ENCODE measurements around the gene EGFL8.
"Not testable (repeated sequence)": the region's sequence is repeated elsewhere in the genome, so short reads cannot be mapped to it uniquely, and the experiment has no call there.

The EGFL8 gene

DNA sequence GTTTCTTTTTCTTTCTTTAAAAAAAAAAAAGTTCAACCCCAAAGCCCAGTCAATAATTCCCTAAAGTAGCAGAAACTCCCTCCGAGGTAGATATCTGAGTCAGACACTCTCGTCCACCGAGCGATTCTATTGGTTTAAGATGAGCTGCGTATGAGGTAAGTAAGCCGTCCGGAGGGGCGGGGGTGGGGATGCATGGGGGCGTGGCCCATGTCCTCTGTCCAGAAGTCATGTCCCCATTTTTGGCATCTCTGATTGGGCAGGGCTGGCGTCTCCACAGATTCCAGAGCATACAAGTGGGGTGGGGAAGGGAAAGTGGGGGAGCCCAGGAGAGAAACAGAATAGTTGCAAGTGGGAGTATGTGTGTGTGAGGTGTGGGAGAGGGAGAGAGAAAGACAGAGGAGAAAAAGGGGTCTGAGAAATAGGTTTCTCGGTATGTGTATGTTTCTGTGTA is 21.3 kb downstream of the EGFL8 start:
- DNase-seq: not testable (repeated sequence)

DNA sequence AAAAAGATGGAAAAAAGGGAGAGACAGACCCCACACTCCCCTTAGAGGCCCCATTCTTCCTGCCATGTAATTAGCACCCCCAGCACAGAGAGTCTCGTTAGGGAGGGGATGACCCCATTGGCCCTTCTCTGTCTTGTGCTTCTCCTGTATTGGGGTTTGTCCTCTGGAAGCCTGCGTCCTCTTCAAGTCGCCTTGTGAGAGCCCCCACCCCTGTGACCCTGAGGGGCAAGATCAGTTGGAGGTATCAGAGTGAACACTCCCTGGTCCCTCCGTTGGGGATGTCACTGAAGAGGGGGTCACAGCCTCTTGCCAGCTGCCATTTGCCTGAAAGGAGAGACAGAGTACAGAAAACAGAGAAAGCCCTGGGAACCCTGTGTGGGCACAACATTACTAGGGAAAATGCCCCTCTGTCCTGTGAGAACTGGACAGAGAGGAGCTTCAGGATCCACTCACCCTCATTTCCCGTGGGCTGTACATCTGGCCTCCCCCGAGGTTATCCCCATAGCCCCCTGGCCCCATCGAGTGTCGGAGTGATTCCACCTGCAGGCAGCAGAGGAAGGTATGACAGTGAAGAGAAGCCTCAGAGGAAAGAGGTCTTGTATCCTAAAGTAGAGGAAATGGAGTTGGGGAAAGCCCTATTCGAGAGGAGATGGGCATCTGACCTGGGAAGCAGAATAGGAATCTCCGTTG is 21.9 kb downstream of the EGFL8 start:
- DNase-seq: not testable (repeated sequence)

DNA sequence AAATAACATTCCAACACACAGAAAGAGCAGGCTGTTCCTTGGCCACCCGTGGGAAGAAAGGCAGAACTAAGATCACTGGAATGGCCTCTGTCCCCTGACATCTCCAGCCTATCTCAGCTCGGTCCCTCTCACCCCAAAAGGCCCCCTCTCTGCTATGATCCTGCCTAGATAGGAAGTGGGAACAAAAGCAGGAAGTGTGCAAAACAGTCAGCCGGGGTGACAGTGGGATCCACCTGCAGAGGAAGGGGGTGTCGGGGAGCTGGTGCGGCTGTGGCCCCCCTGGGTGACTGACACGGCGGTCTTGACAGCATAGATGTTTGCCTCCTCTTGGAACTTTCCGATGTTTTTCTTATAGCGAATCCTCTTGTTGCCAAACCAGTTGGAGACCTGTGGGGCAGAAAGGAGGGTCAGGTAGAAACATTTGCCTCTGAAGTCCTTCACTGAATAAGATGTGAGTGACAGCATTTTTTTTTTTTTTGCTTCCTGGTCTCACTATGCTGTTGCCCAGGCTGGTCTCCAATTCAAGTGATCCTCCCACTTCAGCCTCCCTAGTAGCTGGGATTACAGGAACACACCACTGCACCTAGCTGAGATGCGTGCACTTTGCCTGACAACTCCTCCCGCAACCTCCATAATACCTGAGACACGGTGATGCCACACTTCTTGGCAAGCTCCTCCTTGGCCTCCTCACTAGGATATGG is 22.8 kb downstream of the EGFL8 start:
- DNase-seq: no peak

DNA sequence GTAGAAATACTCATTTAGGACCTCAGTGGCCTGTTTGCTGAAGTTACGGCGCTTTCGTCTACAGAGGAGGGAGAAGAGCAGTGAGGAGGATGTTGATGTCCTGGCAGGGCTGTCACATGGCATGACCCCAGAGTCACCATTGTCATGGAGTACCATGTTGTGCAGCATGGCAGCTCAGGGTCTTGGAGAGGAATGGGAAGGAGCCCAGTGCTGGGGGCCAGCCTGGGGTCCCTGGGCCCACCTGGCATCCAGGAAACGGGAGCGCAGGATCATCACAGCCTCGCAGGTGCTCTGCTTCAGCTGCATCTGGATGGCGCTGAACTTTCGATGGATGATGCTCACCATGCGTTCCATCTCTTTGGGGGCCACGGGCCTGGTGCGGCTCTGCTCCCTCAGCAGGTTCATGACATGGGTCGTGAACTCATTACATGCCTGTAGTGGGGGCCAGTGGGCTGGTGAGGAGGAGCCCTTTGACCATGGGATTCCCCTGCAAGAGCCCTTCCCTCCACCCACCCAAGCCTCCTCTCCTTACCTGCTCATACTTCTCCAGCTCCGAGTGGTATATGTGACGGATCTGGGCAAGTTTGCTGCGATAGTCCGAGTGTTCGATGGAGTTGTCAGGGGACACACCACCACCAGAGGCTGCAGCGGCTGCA is 23.5 kb downstream of the EGFL8 start:
- not testable (repeated sequence) for DNase-seq

DNA sequence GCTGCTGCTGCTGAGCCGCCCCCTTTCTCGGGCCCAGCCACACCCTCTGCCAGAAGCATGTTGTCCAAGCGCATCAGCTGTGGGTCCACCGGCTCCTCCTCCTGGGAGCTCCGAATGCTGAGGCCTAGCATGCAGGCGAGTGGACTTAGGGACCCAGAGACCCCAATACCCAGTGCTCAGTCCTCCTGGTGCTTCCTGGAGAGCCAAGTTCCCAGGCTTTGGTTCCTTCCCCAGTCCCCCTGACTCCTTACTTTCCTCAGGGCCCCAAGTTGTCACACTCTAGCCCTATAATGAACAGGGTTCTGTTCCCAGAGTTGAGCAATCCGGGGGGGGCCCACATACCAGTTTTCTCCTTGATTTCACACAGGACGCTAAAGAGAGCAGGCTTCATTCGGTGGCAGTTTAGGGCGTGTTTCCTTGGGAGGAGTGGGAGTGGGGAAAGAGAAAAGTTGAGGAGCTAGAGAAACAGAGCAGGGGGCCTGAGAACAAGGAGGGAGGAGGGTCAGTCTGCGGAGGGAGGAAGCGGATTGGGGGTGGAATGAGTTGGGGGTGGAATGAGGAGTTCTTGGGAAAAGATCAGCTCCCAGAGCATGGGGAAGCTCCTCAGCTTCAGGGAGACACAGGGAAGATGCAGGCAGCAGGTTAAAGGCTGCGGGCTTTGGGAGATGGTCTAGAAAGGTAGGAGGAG is 24.1 kb downstream of the EGFL8 start:
- no peak for DNase-seq

DNA sequence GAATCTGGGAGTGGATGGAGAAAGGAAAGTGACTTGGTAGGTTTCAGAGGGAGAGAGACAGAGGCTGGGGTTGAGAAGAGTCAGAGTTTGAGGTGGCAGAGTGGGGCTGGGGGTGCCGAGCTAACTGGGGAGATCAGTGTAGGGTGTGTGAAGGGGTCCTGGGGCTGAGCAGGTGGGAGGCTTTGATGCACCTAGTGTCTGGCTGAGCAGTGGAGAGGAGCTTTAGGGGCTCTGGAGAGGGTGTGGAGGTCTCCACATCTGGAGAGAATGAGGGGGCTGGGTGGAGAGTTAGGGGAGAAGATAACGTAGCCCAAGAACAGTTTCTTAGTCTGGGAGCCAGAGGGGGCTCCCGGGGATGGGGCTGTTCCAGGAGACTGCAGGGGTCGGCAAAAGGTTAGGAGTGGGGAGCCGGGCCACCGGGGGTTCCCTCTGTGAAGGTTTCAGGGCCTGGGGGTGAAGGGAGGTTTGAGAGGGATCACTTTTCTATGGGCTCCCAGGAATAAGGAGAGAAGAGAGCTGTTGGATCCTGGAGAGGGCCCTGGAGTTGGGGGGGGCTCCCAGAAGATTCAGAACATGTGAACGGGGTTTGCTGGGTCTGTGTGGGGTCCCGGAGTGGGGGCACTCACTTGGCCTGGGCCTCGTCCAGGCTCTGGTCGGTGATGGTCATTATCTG is 24.8 kb downstream of the EGFL8 start:
- DNase-seq: no peak

DNA sequence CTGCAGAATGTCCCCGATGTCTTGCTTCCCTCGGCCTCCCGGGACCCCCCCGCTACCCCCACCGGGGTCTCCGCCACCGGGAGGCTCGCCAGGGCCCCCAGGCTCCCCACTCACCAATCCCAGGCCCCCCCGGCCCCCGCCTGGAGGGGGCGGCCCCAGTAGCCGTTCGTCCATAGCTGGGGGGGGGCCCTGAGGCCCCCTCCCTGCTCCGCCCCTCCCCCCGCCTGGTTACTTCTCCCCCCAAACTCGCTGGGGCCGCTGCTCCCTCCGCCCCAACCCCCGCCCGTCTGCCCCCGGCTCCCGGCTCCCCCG is 25.3 kb downstream of the EGFL8 start:
- DNase-seq: no peak

DNA sequence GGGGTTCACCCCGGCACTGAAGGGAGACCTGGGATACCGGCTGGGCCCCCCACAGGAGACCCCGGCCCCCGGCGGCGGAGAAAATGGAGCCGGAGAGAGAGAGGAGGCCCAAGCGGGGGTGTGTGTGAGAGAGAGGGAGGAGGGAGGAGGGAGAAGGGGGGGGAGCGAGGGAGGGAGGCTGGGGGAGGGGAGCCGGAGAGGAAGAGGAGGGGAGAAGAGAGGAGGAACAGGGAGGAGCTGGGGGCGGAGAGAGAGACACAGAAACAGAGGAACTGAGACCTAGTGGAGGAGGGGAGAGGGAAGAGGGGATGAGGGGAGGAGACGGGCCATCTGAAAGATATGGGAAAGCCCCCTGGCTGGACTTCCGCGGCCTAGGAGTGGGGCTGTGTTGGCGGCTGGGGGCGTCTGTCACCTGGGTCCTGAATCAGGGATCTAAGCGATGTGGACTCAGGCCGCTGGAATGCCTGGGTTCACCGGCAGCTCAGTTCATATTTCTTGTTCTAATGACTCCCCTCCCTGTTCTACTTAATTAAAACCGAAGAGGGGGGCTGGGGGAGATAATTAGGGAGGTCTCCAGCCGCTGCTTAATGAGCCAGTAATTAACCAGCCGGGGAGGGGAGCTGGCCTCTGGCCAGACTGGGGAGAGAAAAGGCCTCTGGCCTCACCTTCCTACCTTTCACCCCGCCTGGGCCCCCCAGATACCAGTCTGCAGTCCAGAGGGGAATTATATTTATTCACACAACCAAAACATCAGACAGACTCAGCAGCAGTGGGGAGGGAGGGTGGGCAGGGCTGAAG is 25.9 kb downstream of the EGFL8 start, which contains the start of gene PBX2:
Gene PBX2, minus strand, starts transcription at position 149 of the 798 bp plus-strand sequence. CDS start 287 bp downstream, outside the sequence.
- DNase-seq: peak; percentile 82

DNA sequence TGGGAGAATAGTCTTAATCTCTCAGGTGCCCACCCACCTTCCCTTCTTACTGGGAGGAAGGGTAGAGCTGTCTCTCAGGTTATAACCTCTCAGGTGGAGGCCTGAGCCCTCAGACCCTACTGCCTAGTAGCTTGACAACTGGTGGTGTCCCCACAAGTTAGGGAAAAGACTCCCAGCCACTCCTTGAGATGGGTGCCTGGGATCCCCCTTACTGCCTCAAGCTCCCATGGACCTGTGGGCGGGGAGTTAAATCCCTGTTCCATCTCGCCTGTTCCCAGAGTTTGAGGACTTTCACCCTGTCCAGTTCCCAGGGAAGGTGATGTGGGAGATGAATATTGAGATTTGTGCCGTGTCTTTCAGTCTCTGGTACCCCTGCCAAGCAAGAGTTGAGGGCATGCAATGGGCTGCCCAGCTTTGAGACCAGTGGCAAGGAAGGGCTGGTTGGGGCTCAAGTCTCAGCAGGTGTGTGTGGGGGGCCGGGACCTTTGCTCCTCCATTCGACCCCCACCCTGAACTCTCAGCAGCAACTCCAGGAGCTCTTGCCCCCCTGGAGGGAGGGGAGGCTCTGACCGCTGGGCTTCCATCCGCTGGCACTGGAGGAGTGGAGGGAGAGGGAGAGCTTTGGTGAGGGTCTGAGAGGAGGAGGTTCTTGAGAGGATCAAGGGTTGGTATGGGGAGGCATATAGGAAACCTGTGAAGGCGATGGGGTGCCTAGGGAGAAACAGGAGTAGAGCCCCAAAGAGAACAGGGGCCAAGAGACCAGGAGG is 26.7 kb downstream of the EGFL8 start:
- DNase-seq: no peak

DNA sequence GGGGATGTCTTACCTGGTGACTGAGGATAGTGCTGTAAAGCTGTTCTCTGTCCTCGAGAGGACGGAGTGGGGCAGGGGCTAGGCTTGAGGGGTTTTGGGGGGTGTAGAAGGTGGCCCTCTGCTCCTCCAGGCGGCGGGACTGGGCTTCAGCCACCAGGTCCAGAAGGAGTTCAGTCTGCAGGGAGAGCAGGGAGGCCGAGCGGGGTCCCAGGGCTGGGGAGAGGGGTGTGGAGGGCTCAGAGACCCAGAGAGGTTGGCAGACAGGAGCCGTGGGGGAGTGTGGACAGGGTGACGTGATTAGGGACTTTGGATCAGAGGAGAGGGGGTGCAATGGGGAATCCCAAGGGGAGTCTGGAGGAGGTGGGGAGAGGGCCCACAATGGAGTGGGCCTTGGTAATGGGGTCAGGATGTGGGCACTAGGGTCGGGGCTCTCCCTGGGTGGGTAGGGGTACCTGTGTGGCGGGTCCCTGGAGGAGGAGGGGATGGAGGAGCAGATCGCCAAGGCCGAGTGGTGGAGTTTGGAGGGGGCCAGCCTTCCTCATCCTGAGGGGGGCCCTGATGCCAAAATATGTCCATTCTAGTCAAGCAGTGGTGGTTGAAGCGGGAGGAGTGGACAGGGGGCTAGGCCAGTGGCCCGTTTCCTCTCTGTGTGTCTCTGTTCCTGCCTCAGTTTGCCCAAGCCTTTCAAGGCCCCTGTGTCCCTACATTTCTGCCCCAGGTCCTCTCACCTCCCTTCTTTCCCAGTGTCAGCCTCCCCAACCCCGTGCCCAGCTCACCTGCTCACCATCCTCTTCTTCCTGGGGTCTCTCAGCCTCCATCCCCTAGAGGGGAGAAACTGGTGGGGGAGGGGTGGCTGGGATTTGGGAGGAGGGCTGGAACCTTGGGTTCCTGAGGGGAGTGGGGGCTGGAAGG is 27.6 kb downstream of the EGFL8 start:
- no peak for DNase-seq

DNA sequence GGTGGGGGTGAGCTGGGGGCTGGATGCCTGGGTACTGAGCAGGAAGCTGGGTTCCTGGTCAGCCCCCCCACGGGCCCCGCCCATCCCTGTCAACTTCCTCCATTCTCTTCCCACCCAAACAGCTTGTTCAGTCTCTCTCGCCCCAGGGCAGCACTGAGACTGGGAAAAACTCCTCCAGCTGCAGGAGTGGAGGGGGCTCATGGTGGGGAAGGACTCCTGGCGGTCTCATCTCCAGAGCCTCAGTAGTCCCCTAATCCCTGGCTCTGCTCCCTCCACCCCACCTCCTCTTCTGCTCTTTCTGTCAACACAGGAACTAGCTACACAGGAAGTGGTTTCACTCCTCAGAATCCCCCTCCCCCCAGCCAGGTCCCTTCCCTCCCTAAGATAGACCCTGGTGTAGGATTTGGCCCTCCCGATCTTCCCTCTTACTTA is 28.2 kb downstream of the EGFL8 start, which contains the start of gene GPSM3:
Gene GPSM3, minus strand, starts transcription at position 36 of the 432 bp plus-strand sequence. CDS start 130 bp downstream, outside the sequence.
- peak; percentile 32 for DNase-seq

DNA sequence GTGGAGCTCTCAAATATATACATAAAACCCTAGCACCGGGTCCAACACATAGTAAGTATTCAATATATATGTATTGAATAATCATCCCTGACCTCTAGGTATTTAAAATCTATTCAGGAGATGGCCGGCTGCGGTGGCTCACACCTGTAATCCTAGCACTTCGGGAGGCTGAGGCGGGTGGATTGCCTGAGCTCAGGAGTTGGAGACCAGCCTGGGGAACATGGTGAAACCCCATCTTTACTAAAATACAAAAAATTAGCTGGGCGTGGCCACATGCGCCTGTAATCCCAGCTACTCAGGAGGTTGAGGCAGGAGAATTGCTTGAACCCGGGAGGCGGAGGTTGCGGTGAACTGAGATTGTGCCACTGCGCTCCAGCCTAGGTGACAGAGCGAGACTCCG is 28.7 kb downstream of the EGFL8 start:
- DNase-seq: not testable (repeated sequence)

DNA sequence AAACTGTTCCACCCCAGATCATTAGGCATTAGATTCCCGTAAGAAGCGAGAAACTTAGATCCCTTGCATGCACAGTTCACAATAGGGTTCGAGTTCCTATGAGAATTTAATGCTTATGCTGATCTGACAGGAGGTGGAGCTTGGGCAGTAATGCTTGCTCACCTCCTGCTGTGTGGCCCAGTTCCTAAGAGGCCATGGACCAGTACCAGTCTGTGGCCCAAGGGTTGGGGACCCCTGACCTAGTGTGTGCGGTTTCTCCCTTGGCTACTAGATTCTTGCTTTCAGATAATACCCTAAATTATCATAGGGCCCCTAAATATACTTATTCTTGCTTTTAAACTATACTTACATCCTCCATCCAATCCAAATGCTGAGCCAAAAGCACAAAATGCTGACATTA is 30.0 kb downstream of the EGFL8 start:
- DNase-seq: no peak

DNA sequence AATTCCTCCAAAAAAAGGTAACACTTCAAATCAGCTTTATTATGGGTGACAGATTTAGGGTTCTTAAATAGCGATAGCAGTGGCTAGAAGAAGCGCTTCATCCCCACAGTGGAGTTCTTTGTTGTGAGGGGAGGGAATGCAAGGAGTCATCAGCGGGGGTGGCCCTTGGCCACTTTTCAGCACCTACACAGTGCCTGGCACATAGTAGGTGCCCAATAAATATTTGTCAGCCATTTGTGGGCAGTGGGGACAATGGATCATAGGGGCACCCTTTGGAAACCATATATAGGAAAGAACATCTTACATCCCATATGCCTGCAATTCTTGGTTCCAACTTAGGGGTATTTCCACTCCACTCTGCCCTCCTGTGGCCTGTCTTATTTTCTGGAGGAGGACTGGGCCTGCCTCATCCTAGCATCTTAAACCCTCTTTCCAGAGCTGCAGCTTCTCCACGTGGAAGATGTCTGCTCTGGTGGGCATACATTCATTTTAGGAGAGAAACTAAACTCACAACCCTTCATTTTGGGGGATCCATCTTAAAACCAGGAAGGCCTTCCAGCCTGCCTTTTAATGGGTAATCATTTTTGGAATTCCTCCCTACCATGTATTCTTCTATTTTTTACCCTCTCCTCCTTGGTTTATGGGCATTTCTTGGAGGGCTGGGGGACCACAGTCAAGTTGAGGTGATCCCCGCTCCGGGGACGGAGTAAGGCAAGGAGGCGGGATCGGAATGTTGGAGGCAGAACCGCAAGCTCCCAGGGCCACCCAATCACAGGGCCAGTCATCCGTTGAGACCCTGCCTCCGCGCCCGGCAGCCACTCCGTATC is 30.6 kb downstream of the EGFL8 start:
- DNase-seq: no peak

DNA sequence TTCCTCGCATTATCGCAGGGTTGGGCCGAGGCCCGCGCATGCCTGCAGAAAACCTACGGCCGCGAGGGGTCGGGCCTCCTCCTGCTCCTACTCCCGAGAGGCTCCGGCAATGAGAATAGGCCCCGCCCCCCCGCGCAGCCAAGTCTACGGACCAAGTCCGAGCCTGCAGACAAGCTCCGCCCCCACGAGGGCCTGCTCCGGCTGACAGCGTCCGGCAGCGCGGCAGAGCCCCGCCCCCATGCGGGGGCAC is 31.2 kb downstream of the EGFL8 start:
- peak; percentile 100 for DNase-seq

DNA sequence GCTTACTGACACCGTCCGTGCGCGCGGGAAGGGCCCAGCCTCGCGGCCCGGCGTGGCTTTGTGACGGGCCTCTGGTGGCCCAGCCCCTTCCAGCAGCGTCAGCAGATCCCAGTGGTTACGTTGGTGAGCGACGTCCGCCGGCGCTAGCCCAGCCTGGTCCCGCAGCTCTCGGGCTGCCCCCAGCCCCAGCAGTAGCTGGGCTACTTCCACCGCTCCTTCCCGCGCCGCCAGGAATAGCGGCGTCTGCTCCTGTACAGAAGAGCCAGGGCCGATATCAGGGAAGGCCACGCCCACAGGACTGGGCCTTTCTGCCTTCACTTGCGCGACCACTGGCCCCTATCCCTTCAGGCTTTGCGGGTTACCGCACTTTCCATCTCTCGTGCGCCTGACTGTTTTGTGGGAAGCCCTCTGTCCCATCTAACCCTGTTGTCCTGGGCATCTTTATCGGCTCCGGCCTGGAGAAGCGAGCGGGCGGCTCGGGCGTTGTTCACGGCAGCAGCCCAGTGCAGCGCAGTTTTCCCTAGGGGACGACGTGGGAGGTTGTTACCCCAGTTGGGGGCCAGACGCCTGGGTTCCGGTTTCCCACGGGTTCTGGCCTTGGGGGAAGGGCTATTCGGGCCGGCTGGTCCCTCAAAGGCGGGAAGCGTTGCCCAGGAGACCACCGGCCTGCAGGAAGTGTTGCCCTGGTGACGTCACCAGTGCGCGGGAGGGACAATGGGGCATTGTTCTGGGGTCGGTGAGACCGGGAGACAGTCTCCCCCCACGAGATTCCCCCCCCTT is 31.7 kb downstream of the EGFL8 start:
- peak; percentile 51 for DNase-seq

DNA sequence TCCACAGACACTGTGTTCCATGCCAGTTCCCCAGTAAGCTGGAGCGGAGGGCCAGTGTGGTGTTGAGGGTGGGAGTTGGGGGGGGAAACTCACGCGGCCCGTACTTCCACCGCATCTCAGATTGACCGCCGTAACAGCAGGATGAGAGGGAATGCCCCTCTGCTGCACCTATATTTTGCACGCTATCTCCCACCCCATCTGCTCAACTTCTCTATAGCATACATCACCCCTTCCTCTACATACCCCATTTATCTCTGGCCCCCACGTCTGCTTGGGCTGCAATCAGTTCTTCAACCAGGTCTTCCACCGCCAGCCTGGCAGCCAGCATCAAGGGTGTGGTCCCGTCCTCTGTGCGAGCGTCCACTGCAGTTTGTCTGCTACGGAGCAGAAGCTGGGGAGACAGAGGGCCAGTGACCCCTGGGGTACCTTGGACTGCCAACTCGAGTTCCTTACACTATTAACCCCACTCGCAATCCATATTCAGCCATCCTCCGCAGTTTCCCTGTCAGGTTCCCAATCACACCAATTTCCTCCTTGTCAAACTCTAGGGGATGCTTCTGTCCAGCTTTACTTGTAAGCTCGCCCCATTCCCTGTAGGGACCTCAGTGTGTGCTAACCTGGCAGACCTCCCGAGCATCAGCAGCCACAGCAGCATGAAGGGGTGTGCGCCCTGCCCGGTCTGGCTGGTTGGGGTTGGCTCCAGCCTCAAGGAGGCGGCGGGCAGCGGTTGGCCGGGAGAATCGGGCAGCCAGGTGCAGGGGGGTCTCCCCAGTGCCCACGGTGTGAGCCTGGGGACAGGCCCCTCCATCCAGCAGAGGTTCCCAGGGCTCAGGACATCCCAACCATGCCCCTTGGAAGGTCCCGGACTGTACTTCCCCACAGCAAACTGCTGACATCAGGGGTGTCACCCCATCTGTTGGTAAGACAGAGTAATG is 32.6 kb downstream of the EGFL8 start:
- no peak for DNase-seq
